Neural cell (in vitro differentiated cells): Measurements from ENCODE around the gene BUD31. TPM values are rescaled to one million over a fixed set of nuclear protein-coding genes. Genes with fewer than 3 reads are reported as not detected.

Source experiments
- H2AFZ ChIP-seq: fragments of 200-600, 300-800 bp; sonication (generic), shearing (Covaris generic); 2 replicates; pipeline ENCODE4 v1.6.0; 2014; ENCODE audit warnings: low read depth, mild to moderate bottlenecking, antibody characterized with exemption, low read length, moderate library complexity
- H3F3A ChIP-seq: fragments of 200-600 bp; shearing (Covaris generic); 2 replicates; pipeline ENCODE4 v1.6.1; 2016; ENCODE audit warnings: mild to moderate bottlenecking, moderate library complexity, mixed read lengths, antibody characterized with exemption, low read length; ENCODE audit not compliant: insufficient read depth, poor library complexity, severe bottlenecking
- H3K27ac ChIP-seq: fragments of 200-600, 300-800 bp; sonication (generic), shearing (Covaris generic); 2 replicates; pipeline ENCODE4 v1.5.1; 2014; ENCODE audit warnings: mild to moderate bottlenecking, low read length, moderate library complexity
- H3K27me3 ChIP-seq: fragments of 300-800, 200-600 bp; sonication (generic), shearing (Covaris generic); 2 replicates; pipeline ENCODE4 v1.6.0; 2014; ENCODE audit warnings: mild to moderate bottlenecking, low read depth, low read length, moderate library complexity; ENCODE audit not compliant: insufficient read depth
- H3K36me3 ChIP-seq: fragments of 300-800, 200-600 bp; sonication (generic), shearing (Covaris generic); 2 replicates; pipeline ENCODE4 v1.5.1; 2014; ENCODE audit warnings: mild to moderate bottlenecking, antibody characterized with exemption, low read length, moderate library complexity; ENCODE audit not compliant: insufficient read depth
- H3K4me2 ChIP-seq: fragments of 300-800, 200-600 bp; sonication (generic), shearing (Covaris generic); 2 replicates; pipeline ENCODE4 v1.6.0; 2014; ENCODE audit warnings: mild to moderate bottlenecking, low read length
- H3K4me3 ChIP-seq: fragments of 300-800, 200-600 bp; sonication (generic), shearing (Covaris generic); 2 replicates; pipeline ENCODE4 v1.5.1; 2014; ENCODE audit warnings: mild to moderate bottlenecking, low read length, moderate library complexity
- H3K79me2 ChIP-seq: fragments of 200-600 bp; shearing (Covaris generic); replicated peaks from 2 replicates; pipeline ENCODE4 v1.6.0; 2014; ENCODE audit warnings: mild to moderate bottlenecking, low read length, moderate library complexity; ENCODE audit not compliant: insufficient read depth
- H3K9ac ChIP-seq: fragments of 300-800, 200-600 bp; sonication (generic), shearing (Covaris generic); 2 replicates; pipeline ENCODE4 v1.6.1; 2016; ENCODE audit warnings: mild to moderate bottlenecking, low read length, mixed read lengths
- H3K9me2 ChIP-seq: fragments of 200-600 bp; shearing (Covaris generic); 2 replicates; pipeline ENCODE4 v1.6.1; 2016; ENCODE audit warnings: mild to moderate bottlenecking, low read length, mixed read lengths; ENCODE audit not compliant: insufficient read depth
- H3K9me3 ChIP-seq: fragments of 200-600, 300-800 bp; sonication (generic), shearing (Covaris generic); 2 replicates; pipeline ENCODE4 v1.6.1; 2016; ENCODE audit warnings: mild to moderate bottlenecking, mixed run types, low read length, moderate library complexity, mixed read lengths
- H4K20me1 ChIP-seq: fragments of 200-600 bp; shearing (Covaris generic); 2 replicates; pipeline ENCODE4 v1.6.1; 2016; ENCODE audit warnings: mild to moderate bottlenecking, mixed run types; ENCODE audit not compliant: insufficient read depth
- CTCF ChIP-seq: fragments of 450-650 bp; IDR thresholded peaks from 2 replicates; pipeline ENCODE4 v1.5.1; 2014; ENCODE audit warnings: antibody characterized with exemption, mild to moderate bottlenecking, moderate library complexity; ENCODE audit not compliant: poor library complexity, severe bottlenecking
- EP300 ChIP-seq: fragments of 450-650 bp; conservative IDR thresholded peaks from 2 replicates; pipeline ENCODE4 v1.6.1; 2014; ENCODE audit warnings: antibody characterized with exemption, mild to moderate bottlenecking, moderate library complexity; ENCODE audit not compliant: poor library complexity, severe bottlenecking
- EZH2 ChIP-seq: fragments of 200-600, 300-800 bp; shearing (Covaris generic), sonication (generic); IDR thresholded peaks from 2 replicates; pipeline ENCODE4 v1.6.1; 2014; ENCODE audit warnings: antibody characterized with exemption, low read length, borderline replicate concordance, mild to moderate bottlenecking; ENCODE audit not compliant: insufficient read depth, poor library complexity, severe bottlenecking
- MXI1 ChIP-seq: fragments of 450-650 bp; conservative IDR thresholded peaks from 2 replicates; pipeline ENCODE4 v1.6.1; 2014; ENCODE audit warnings: antibody characterized with exemption, mild to moderate bottlenecking; ENCODE audit not compliant: poor library complexity, severe bottlenecking
- POLR2AphosphoS5 ChIP-seq: IDR thresholded peaks from 2 replicates; pipeline ENCODE4 v1.6.1; 2012
- RAD21 ChIP-seq: fragments of 450-650 bp; conservative IDR thresholded peaks from 2 replicates; pipeline ENCODE4 v1.6.1; 2014; ENCODE audit warnings: antibody characterized with exemption, mild to moderate bottlenecking, moderate library complexity
- REST ChIP-seq: IDR thresholded peaks from 2 replicates; pipeline ENCODE4 v1.6.1; 2012; ENCODE audit warnings: borderline replicate concordance
- SMC3 ChIP-seq: fragments of 450-650 bp; conservative IDR thresholded peaks from 2 replicates; pipeline ENCODE4 v1.6.1; 2014; ENCODE audit warnings: antibody characterized with exemption, mild to moderate bottlenecking, moderate library complexity; ENCODE audit not compliant: poor library complexity
- TAF1 ChIP-seq: IDR thresholded peaks from 2 replicates; pipeline ENCODE4 v1.6.1; 2012; ENCODE audit warnings: low read depth
- polyA plus RNA-seq: library from polyadenylated mRNA; depleted of rRNA; stranded (reverse); fragments of >200 nt; gene quantifications from 2 replicates; pipeline ENCODE4 v1.2.3, GENCODE V29; 2014

Gene BUD31
- polyA plus RNA-seq, 1 donor from 2014 or later, result 251 TPM

DNA sequence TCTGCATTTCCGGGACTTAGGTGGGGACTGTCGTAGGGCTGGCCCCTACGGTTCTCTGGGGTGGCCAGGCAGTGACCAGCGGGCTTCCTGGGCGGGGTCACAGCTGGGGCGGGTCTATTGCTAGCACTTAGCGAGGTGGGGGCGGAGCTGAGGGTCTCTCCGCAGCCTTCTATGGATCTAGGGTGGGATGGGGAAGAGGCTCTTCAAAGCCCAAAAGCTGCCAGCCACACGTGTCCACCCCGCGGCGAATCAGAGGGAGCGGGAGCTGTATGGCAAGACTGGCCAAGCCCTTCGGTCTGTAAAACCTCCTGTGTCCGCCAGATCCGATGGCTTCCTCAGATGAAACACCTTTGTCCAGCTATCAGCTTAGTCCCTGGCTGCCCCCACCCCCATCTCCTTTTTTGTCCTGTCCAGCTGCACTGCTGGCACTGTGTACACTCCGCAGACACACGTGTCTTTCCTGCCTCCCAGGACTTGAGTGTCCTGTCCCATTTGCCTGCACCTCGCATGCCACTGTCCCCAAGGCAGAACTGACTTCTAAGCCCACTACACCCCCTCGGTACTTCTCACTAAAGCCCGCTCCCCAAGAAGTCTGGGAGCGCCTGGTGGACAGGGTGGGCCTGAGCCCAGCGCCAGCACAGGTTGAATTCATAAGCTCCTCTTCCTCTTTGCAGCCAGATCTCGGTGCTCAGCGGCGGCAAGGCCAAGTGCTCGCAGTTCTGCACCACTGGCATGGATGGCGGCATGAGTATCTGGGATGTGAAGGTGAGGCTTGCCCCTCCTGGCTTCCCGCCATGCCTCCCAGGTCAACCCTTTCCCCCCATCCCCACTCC is 15.2 kb upstream of the BUD31 start:
- Histone ChIP-seq H3K79me2 (no peaks in the 10 kb centered on the region), H3F3A (no peaks in the 10 kb centered on the region), H3K4me3 (peak overlapping the region; percentile 74), H3K27me3 (no peaks in the 10 kb centered on the region), H3K4me2 (peak overlapping the region; percentile 33), H4K20me1 (no peaks in the 10 kb centered on the region), H3K9ac (peak overlapping the region; percentile 66), H2AFZ (peak overlapping the region; percentile 56), H3K9me2 (no peaks in the 10 kb centered on the region), H3K36me3 (no peaks in the 10 kb centered on the region), H3K9me3 (no peaks in the 10 kb centered on the region), H3K27ac (no peak overlapping the region)
- TF ChIP-seq REST, result no peak
- TF ChIP-seq SMC3, result no peak
- no peak for TF ChIP-seq MXI1
- no peak for TF ChIP-seq CTCF
- TF ChIP-seq TAF1, result no peak
- TF ChIP-seq EZH2, result no peak
- TF ChIP-seq POLR2AphosphoS5, result no peak
- no peak for TF ChIP-seq RAD21
- TF ChIP-seq EP300, result no peak

DNA sequence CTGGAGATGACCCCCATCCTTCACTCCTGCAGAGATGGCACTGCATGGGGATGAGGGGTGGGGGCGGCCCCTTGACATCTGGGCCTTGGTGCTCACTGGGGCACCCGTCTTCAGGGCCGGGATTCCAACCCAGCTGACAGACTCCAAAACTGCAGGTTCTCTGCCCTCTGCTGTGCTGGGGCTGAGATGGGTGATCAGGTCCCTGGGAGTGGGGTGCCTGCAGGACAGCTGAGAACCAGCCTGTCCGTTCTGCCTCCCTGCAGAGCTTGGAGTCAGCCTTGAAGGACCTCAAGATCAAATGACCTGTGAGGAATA is 14.6 kb upstream of the BUD31 start:
- Histone ChIP-seq H3K27me3 (no peaks in the 10 kb centered on the region), H3K4me3 (no peak overlapping the region), H3K4me2 (no peak overlapping the region), H4K20me1 (no peaks in the 10 kb centered on the region), H3K27ac (no peak overlapping the region), H3K9me2 (no peaks in the 10 kb centered on the region), H3K36me3 (no peaks in the 10 kb centered on the region), H3K9ac (no peak overlapping the region), H3F3A (no peaks in the 10 kb centered on the region), H3K9me3 (no peaks in the 10 kb centered on the region), H3K79me2 (no peaks in the 10 kb centered on the region), H2AFZ (no peak overlapping the region)
- TF ChIP-seq POLR2AphosphoS5, result no peak
- no peak for TF ChIP-seq REST
- no peak for TF ChIP-seq SMC3
- TF ChIP-seq MXI1, result no peak
